CD4-positive, CD25-positive, alpha-beta regulatory T cell (primary cell): ENCODE results near the gene B3GNT9. TPM values are rescaled to one million over a fixed set of nuclear protein-coding genes. Genes with fewer than 3 reads are reported as not detected.

Source experiments
- ATAC-seq, 2 donors: fragments of 150-1000 bp; cut with Tn5 transposase; one replicate each; pipeline ENCODE4 v1.10.0; 2021; ENCODE audit warnings: low read depth in 2 of 2, moderate number of reproducible peaks in 2 of 2, moderate library complexity in 1 of 2
- DNase-seq, 3 donors: peaks; one replicate each; pipeline versions ENCODE4 v3.0.0 to v3.0.0-alpha.2; 2012 to 2022; ENCODE audit warnings: mixed read lengths in 1 of 3
- H3K27ac ChIP-seq: one replicate; pipeline ENCODE4 v1.7.0; 2013; ENCODE audit warnings: mild to moderate bottlenecking, low read length; ENCODE audit not compliant: insufficient read depth, poor library complexity, severe bottlenecking
- H3K27me3 ChIP-seq: one replicate; pipeline ENCODE4 v1.7.0; 2013; ENCODE audit warnings: low read length; ENCODE audit not compliant: control insufficient read depth, insufficient read depth
- H3K36me3 ChIP-seq: one replicate; pipeline ENCODE4 v1.7.0; 2013; ENCODE audit warnings: mild to moderate bottlenecking, low read length, moderate library complexity; ENCODE audit not compliant: control insufficient read depth, insufficient read depth
- H3K4me1 ChIP-seq: 2 replicates; pipeline ENCODE4 v1.7.0; 2013; ENCODE audit warnings: mild to moderate bottlenecking, low read length; ENCODE audit not compliant: insufficient read depth, control insufficient read depth, poor library complexity, severe bottlenecking
- H3K4me3 ChIP-seq: one replicate; pipeline ENCODE4 v1.7.0; 2013; ENCODE audit warnings: low read depth, mild to moderate bottlenecking, low read length, moderate library complexity
- H3K9me3 ChIP-seq, 2 experiments: 1 replicate in 1 of 2; 2 replicates in 1 of 2; pipeline ENCODE4 v1.7.0; 2013; ENCODE audit warnings: low read length in 2 of 2, mild to moderate bottlenecking in 1 of 2, moderate library complexity in 1 of 2; ENCODE audit not compliant: control insufficient read depth in 2 of 2
- H3K27ac Mint-ChIP-seq, 3 donors: one replicate each; pipeline ENCODE4 v1.8.0; 2020 to 2022; ENCODE audit warnings: mild to moderate bottlenecking in 3 of 3, mixed read lengths in 3 of 3, moderate library complexity in 2 of 3
- H3K27me3 Mint-ChIP-seq: one replicate; pipeline ENCODE4 v1.8.0; 2022; ENCODE audit warnings: mild to moderate bottlenecking, mixed read lengths
- H3K36me3 Mint-ChIP-seq: one replicate; pipeline ENCODE4 v1.8.0; 2020; ENCODE audit warnings: mixed read lengths
- H3K4me1 Mint-ChIP-seq, 4 donors: one replicate each; pipeline ENCODE4 v1.8.0; 2020 to 2022; ENCODE audit warnings: mixed read lengths in 4 of 4, mild to moderate bottlenecking in 1 of 4
- H3K4me3 Mint-ChIP-seq, 4 donors: one replicate each; pipeline ENCODE4 v1.8.0; 2020 to 2022; ENCODE audit warnings: mild to moderate bottlenecking in 4 of 4, mixed read lengths in 4 of 4, moderate library complexity in 3 of 4
- H3K9me3 Mint-ChIP-seq, 7 donors: one replicate each; pipeline ENCODE4 v1.8.0; 2020 to 2022; ENCODE audit warnings: mixed read lengths in 7 of 7, mild to moderate bottlenecking in 3 of 7, moderate library complexity in 2 of 7
- polyA plus RNA-seq, 4 donors: library from polyadenylated mRNA; unstranded; fragments of 300-500 nt; fragmentation: Illumina TruSeq; gene quantifications; one replicate each; pipeline ENCODE4 v1.2.3, GENCODE V29; 2021
- total RNA-seq: library from RNA; stranded (reverse); gene quantifications from one replicate; pipeline ENCODE4 v1.2.3, GENCODE V29; 2022

The B3GNT9 gene
- total and polyA plus RNA-seq, 5 donors from 2014 or later = 0.44 to 3.4 (median 1.3) TPM

GRCh38 chr16:67195676-67196075 is 44.9 kb upstream of the B3GNT9 start:
- H3K4me1 Mint-ChIP-seq = peaks cover 9 to 56% (median 32%) of the 10 kb centered on the region in 4 donors
- no peaks in the 10 kb centered on the region for H3K27me3 Mint-ChIP-seq
- H3K4me3 ChIP-seq = no peak overlapping the region
- no peak overlapping the region for H3K27ac ChIP-seq
- peaks cover 50% of the 10 kb centered on the region for H3K36me3 ChIP-seq
- no peaks in the 10 kb centered on the region for H3K9me3 Mint-ChIP-seq
- H3K4me1 ChIP-seq = peaks cover 26% of the 10 kb centered on the region
- peak overlapping the region in 2 of 4 donors; percentile 43 to 45 for H3K4me3 Mint-ChIP-seq
- ATAC-seq (no peak), DNase-seq (no peak)
- H3K36me3 Mint-ChIP-seq = peaks cover 27% of the 10 kb centered on the region
- H3K27me3 ChIP-seq = no peaks in the 10 kb centered on the region
- H3K9me3 ChIP-seq = no peaks in the 10 kb centered on the region
- no peak overlapping the region for H3K27ac Mint-ChIP-seq

- Mint-ChIP-seq H3K36me3 (peaks cover 27% of the 10 kb centered on the region), H3K27me3 (no peaks in the 10 kb centered on the region), H3K9me3 (no peaks in the 10 kb centered on the region), H3K4me3 (peak overlapping the region; percentile 90 to 97 (median 94)), H3K4me1 (peaks cover 9 to 56% (median 32%) of the 10 kb centered on the region in 4 donors), H3K27ac (peak overlapping the region in 2 of 3 donors; percentile 83 to 87)
- no peaks in the 10 kb centered on the region for H3K27me3 ChIP-seq
- peaks cover 50% of the 10 kb centered on the region for H3K36me3 ChIP-seq
- no peak overlapping the region for H3K4me3 ChIP-seq
- no peaks in the 10 kb centered on the region for H3K9me3 ChIP-seq
- DNase-seq (no peak), ATAC-seq (no peak)
- no peak overlapping the region for H3K27ac ChIP-seq
- peaks cover 26% of the 10 kb centered on the region for H3K4me1 ChIP-seq
These were observed 43.5 kb upstream of the B3GNT9 start for GRCh38 chr16:67194260-67194659.

- DNase-seq = no peak
- peaks cover 47% of the 10 kb centered on the region for H3K36me3 ChIP-seq
- peak overlapping the region; percentile 90 to 97 (median 94) for H3K4me3 Mint-ChIP-seq
- H3K9me3 Mint-ChIP-seq = no peaks in the 10 kb centered on the region
- peaks cover 27% of the 10 kb centered on the region for H3K36me3 Mint-ChIP-seq
- peaks cover 9 to 55% (median 32%) of the 10 kb centered on the region in 4 donors for H3K4me1 Mint-ChIP-seq
- peak overlapping the region; percentile 82 for H3K4me3 ChIP-seq
- H3K4me1 ChIP-seq = peaks cover 26% of the 10 kb centered on the region
- no peaks in the 10 kb centered on the region for H3K27me3 Mint-ChIP-seq
- no peak for ATAC-seq
- peak overlapping the region; percentile 71 to 87 (median 83) for H3K27ac Mint-ChIP-seq
- no peak overlapping the region for H3K27ac ChIP-seq
- no peaks in the 10 kb centered on the region for H3K9me3 ChIP-seq
- H3K27me3 ChIP-seq = no peaks in the 10 kb centered on the region
These were observed 42.7 kb upstream of the B3GNT9 start for GRCh38 chr16:67193536-67193935.

GRCh38 chr16:67192781-67193361 is 42.1 kb upstream of the B3GNT9 start:
- H3K9me3 Mint-ChIP-seq = no peaks in the 10 kb centered on the region
- Histone ChIP-seq H3K36me3 (peaks cover 41% of the 10 kb centered on the region), H3K9me3 (no peaks in the 10 kb centered on the region), H3K27ac (peak overlapping the region; percentile 78), H3K27me3 (no peaks in the 10 kb centered on the region), H3K4me1 (peaks cover 26% of the 10 kb centered on the region), H3K4me3 (peak overlapping the region; percentile 82)
- peak overlapping the region; percentile 83 to 87 (median 86) for H3K27ac Mint-ChIP-seq
- H3K4me1 Mint-ChIP-seq = peaks cover 9 to 53% (median 29%) of the 10 kb centered on the region in 4 donors
- DNase-seq (no peak), ATAC-seq (no peak)
- peak overlapping the region; percentile 90 to 97 (median 94) for H3K4me3 Mint-ChIP-seq
- peaks cover 24% of the 10 kb centered on the region for H3K36me3 Mint-ChIP-seq
- H3K27me3 Mint-ChIP-seq = no peaks in the 10 kb centered on the region

GRCh38 chr16:67191995-67192681 is 41.3 kb upstream of the B3GNT9 start, which contains the start of gene E2F4:
Gene E2F4, plus strand, starts transcription at chr16:67192155. Its CDS starts 73 bp downstream, at chr16:67192228.
- peak; percentile 93 to 96 for ATAC-seq
- Mint-ChIP-seq H3K27me3 (no peaks in the 10 kb centered on the region), H3K27ac (peak within 1 kb of the TSS; percentile 86 to 95 (median 88)), H3K4me1 (peaks cover 9 to 53% (median 26%) of the 10 kb centered on the region in 4 donors), H3K4me3 (peak within 1 kb of the TSS; percentile 90 to 97 (median 94)), H3K9me3 (no peaks in the 10 kb centered on the region), H3K36me3 (peaks cover 24% of the 10 kb centered on the region)
- H3K27me3 ChIP-seq = no peaks in the 10 kb centered on the region
- peak within 1 kb of the TSS; percentile 78 for H3K27ac ChIP-seq
- H3K4me1 ChIP-seq = peaks cover 26% of the 10 kb centered on the region
- peak; percentile 79 to 95 (median 83) for DNase-seq
- H3K9me3 ChIP-seq = no peaks in the 10 kb centered on the region
- H3K36me3 ChIP-seq = peaks cover 34% of the 10 kb centered on the region
- peak within 1 kb of the TSS; percentile 82 for H3K4me3 ChIP-seq

GRCh38 chr16:67191411-67191994 is 40.7 kb upstream of the B3GNT9 start:
- ATAC-seq (no peak), DNase-seq (no peak)
- peak overlapping the region; percentile 90 to 97 (median 94) for H3K4me3 Mint-ChIP-seq
- H3K36me3 Mint-ChIP-seq = peaks cover 17% of the 10 kb centered on the region
- H3K27ac ChIP-seq = peak overlapping the region; percentile 78
- H3K4me3 ChIP-seq = peak overlapping the region; percentile 76
- peaks cover 28% of the 10 kb centered on the region for H3K36me3 ChIP-seq
- H3K9me3 ChIP-seq = no peaks in the 10 kb centered on the region
- peaks cover 26% of the 10 kb centered on the region for H3K4me1 ChIP-seq
- peaks cover under 1% of the 10 kb centered on the region for H3K27me3 ChIP-seq
- no peaks in the 10 kb centered on the region for H3K9me3 Mint-ChIP-seq
- peaks cover 9 to 50% (median 20%) of the 10 kb centered on the region in 4 donors for H3K4me1 Mint-ChIP-seq
- peak overlapping the region; percentile 48 to 95 (median 88) for H3K27ac Mint-ChIP-seq
- no peaks in the 10 kb centered on the region for H3K27me3 Mint-ChIP-seq

GRCh38 chr16:67190448-67191399 is 39.9 kb upstream of the B3GNT9 start:
- Mint-ChIP-seq H3K27me3 (peaks cover 4% of the 10 kb centered on the region), H3K4me3 (peak overlapping the region in 3 of 4 donors; percentile 90 to 97 (median 96)), H3K4me1 (peaks cover 9 to 48% (median 17%) of the 10 kb centered on the region in 4 donors), H3K9me3 (no peaks in the 10 kb centered on the region), H3K36me3 (peaks cover 10% of the 10 kb centered on the region), H3K27ac (peak overlapping the region in 1 of 3 donors; percentile 88)
- no peak for ATAC-seq
- Histone ChIP-seq H3K4me3 (no peak overlapping the region), H3K36me3 (peaks cover 20% of the 10 kb centered on the region), H3K27ac (no peak overlapping the region), H3K4me1 (peaks cover 29% of the 10 kb centered on the region), H3K27me3 (peaks cover 3% of the 10 kb centered on the region), H3K9me3 (no peaks in the 10 kb centered on the region)
- no peak for DNase-seq
